GM12874 (cell line): ENCODE measurements around the gene MAST4.

Experiments used
- CTCF ChIP-seq: IDR thresholded peaks from 2 replicates; pipeline ENCODE4 v1.5.1; 2011; ENCODE audit warnings: low read depth, mild to moderate bottlenecking, control low read depth, low read length, moderate library complexity; ENCODE audit not compliant: insufficient read depth

The MAST4 gene

GRCh38 chr5:66989286-66989685 lies 393.1 kb downstream of the MAST4 start:
- no peak for TF ChIP-seq CTCF

- TF ChIP-seq CTCF = no peak
Measured at GRCh38 chr5:66989781-66990180, 393.6 kb downstream of the MAST4 start.

DNA sequence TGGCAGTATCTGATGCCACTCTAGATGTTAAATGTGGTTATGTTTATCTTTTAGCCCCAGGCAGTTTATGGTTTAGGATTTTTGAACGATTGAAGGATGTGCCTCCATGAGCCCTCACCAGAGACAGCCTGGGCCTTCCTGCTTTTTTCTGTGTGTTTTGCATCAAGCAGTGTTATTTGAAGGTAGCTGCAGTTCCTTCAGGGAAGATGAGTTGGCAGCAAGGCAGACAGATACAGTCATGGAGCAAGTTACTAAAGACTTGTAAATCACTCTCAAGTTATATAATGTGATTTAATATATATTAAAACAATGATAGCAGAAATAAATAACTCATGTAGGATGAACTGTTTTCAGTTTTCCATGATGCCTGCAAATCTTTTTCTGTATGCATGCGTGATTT lies 395.6 kb downstream of the MAST4 start:
- TF ChIP-seq CTCF = no peak

DNA sequence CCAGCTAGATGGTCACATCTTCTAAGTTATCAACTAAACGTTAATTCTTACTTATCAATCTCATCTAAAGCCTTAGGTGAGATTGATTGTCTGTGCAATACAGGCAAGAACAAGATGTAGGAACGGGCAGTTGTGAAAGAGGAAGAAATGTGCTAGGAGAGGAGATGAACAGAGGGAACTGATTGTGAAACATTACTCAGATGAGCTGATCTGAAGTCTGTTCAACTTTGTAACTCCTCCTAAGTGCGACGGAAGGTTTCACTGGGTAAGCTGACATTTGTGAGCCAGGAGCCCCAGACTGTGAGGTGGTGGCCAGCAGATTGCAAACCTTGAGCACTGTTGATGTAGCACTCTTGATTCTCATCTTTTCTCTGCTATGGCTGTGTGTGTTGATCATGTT lies 396.4 kb downstream of the MAST4 start:
- TF ChIP-seq CTCF = no peak

DNA sequence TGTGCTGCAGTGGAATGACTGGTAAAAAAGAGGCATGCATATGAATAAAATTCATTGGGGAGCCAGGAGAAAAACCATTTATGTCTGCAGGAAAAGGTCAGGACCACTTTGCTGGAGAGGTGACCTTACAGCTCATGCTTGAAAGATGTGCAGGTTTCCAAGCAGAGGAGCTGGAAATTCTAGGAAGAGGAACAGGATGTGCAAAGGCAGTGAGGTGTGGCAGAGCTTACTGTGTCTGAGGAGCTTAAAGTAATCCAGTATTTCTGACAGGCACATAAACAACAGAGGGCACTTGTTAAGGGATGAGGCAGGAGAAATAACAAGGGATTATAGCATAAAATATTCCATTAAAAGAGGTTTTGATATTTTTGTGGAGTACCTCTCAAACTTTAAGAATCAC lies 397.3 kb downstream of the MAST4 start:
- TF ChIP-seq CTCF = no peak

GRCh38 chr5:66993882-66994281 lies 397.7 kb downstream of the MAST4 start:
- TF ChIP-seq CTCF = no peak

GRCh38 chr5:66994790-66995189 lies 398.6 kb downstream of the MAST4 start:
- TF ChIP-seq CTCF = no peak
